Measurements from ENCODE around the gene LIFR.

LIFR gene

DNA sequence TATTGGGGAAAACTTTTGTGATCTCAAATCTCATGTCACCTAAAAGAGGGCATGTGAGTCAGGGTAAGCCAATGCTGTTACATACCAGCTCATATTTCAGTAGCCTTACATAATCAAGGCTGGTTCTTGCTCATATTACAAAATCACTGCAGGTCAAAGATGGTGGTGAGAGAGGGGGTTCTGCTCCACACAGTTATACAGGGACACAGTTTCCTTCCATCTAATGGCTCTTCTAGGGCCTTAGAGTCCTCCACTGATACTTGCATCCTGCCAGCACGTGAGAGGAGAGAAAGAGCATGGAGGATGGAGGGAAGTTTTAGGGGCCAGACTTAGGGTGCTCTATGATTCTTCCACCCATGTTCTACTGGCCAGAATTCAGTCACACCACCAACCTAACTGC is 130.0 kb downstream of the LIFR start:
- no peak for TF ChIP-seq CTCF (IDR thresholded peaks at IDR 0.05; ENCODE audit: low read depth, low read length)
- H3K4me3 ChIP-seq (ENCODE audit: low read depth, low read length), result no peak overlapping the region

All from WI38 (cell line).